Stimulated activated memory B cell treated with anti-CD40 and anti-IgM and Interleukin-4, amounts not matched to agents 10 μg/mL and 1 μg/mL and 100 μg/mL, for 72 hours (primary cell): ENCODE measurements around the gene DLK1.

Source experiments
- ATAC-seq: fragments of 150-1000 bp; cut with Tn5 transposase; 2 replicates; pipeline ENCODE4 v1.10.0; 2021
- H3K27ac Mint-ChIP-seq: one replicate; pipeline ENCODE4 v1.8.0; 2022; ENCODE audit warnings: mild to moderate bottlenecking, mixed read lengths
- H3K27me3 Mint-ChIP-seq: one replicate; pipeline ENCODE4 v1.8.0; 2022; ENCODE audit warnings: mixed read lengths
- H3K36me3 Mint-ChIP-seq: one replicate; pipeline ENCODE4 v1.8.0; 2022; ENCODE audit warnings: mixed read lengths
- H3K4me1 Mint-ChIP-seq: one replicate; pipeline ENCODE4 v1.8.0; 2022; ENCODE audit warnings: mixed read lengths
- H3K4me3 Mint-ChIP-seq: one replicate; pipeline ENCODE4 v1.8.0; 2022; ENCODE audit warnings: mild to moderate bottlenecking, moderate library complexity, mixed read lengths
- H3K9me3 Mint-ChIP-seq: one replicate; pipeline ENCODE4 v1.8.0; 2022; ENCODE audit warnings: mixed read lengths

Gene DLK1

DNA sequence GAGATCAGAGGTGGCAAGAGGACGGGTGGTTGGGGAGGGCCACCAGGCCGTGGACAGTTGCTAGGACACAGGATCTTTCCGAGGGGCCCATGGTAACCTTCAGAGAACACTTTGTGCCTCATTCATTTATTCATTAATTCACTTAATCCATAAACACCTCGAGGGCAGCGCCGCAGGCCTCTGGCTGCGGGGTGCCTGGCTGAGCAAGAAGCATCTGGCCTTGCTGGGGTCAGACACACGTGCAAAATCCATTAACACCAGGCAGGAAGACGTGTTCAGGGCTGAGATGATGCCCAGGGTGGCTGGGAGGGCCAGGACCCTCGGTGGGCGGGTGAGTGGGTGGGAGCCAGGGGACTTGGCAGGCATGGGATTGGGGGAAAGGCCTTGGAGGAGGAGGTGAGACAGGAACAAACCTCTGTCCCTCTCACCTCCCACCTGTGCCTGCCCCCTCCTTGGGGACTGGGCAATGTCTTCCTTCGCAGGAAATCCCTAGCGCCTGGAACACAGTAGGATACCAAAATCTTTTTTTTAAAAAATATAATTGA lies 6.6 kb upstream of the DLK1 start:
- Mint-ChIP-seq H3K36me3 (no peaks in the 10 kb centered on the region), H3K4me3 (no peak overlapping the region), H3K9me3 (peaks cover 7% of the 10 kb centered on the region), H3K27me3 (peaks cover 62% of the 10 kb centered on the region), H3K27ac (no peak overlapping the region), H3K4me1 (peaks cover 5% of the 10 kb centered on the region)
- ATAC-seq, result no peak

DNA sequence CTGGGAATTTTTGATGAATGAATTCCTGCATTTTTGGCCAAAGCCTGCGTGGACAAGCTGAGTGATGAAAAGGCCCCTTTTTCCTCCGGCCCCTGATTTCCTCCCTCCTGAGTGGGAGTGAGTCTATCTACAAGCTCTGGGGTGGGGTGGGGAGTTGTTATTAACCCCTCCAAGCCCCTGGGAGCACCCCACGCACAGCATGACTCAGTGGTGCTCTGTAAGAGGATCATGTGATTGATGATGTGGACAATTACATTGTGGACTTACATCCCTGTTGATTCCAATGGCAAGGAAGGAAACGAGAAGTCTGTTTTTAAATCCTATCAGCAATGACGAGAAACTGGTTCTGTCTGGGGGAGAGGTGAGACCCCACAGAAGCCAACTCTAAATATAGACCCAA lies 5.1 kb upstream of the DLK1 start:
- Mint-ChIP-seq H3K27me3 (peaks cover 65% of the 10 kb centered on the region), H3K36me3 (no peaks in the 10 kb centered on the region), H3K4me3 (no peak overlapping the region), H3K9me3 (peaks cover 4% of the 10 kb centered on the region), H3K4me1 (no peaks in the 10 kb centered on the region), H3K27ac (no peak overlapping the region)
- no peak for ATAC-seq

DNA sequence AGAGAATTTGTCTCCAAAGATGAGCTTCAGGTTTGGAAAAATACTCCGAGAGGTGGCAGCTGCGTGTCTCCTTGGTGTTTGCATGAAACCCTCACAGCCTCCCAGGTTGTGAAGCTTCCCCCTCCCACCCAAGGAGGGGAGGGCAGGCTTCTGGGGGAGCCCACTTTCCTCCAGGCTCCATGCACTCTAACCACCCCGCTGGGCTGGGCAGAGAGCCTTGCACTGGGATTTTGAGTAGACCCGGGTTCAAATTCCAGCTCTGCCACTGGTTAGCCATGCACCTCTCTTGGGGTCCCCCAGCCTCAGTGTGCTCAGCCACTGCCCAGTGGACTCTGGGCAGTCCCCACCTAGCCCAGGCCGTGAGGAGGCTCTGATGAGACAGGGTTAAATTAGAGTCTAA lies 4.3 kb upstream of the DLK1 start:
- no peak for ATAC-seq
- no peak overlapping the region for H3K4me3 Mint-ChIP-seq
- peaks cover 4% of the 10 kb centered on the region for H3K9me3 Mint-ChIP-seq
- H3K27ac Mint-ChIP-seq, result no peak overlapping the region
- no peaks in the 10 kb centered on the region for H3K4me1 Mint-ChIP-seq
- H3K27me3 Mint-ChIP-seq, result peaks cover 67% of the 10 kb centered on the region
- no peaks in the 10 kb centered on the region for H3K36me3 Mint-ChIP-seq

DNA sequence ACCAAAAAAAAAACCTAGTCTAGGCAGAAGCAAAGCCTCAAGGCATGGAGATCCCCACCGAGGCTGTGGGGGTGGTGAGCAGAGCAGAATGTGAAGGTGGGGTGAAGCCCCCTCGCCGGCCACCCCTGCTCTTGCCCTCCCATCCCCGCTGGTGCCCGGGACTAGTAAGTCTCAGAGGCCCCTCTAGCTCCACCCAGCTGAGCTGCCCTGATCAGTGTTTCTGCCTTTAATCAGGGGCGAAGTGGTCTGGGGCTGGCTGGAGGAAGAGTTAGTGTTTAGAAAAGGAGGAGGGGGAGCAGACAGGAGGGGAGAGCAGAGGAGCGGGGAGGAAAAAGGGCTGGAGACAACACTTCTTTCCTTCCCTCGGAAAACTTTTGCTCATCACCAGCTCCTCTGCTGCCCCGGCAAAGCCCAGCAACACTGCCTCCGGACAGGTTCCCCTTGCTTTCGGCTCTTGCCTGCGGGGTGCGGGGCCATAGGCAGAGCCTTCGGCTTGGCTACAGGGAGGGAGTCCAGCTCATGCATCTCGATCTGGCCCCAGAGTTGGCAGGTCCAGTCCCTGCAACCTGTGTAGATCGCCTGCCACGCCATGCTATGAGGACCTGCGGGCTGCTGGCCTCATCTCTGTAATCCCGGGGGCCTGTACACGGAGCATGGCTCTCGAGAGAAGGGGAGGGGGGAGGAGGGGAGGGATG lies 3.4 kb upstream of the DLK1 start:
- no peaks in the 10 kb centered on the region for H3K4me1 Mint-ChIP-seq
- H3K27me3 Mint-ChIP-seq, result peaks cover 67% of the 10 kb centered on the region
- no peak overlapping the region for H3K27ac Mint-ChIP-seq
- H3K36me3 Mint-ChIP-seq, result no peaks in the 10 kb centered on the region
- no peak for ATAC-seq
- peaks cover 4% of the 10 kb centered on the region for H3K9me3 Mint-ChIP-seq
- H3K4me3 Mint-ChIP-seq, result no peak overlapping the region

DNA sequence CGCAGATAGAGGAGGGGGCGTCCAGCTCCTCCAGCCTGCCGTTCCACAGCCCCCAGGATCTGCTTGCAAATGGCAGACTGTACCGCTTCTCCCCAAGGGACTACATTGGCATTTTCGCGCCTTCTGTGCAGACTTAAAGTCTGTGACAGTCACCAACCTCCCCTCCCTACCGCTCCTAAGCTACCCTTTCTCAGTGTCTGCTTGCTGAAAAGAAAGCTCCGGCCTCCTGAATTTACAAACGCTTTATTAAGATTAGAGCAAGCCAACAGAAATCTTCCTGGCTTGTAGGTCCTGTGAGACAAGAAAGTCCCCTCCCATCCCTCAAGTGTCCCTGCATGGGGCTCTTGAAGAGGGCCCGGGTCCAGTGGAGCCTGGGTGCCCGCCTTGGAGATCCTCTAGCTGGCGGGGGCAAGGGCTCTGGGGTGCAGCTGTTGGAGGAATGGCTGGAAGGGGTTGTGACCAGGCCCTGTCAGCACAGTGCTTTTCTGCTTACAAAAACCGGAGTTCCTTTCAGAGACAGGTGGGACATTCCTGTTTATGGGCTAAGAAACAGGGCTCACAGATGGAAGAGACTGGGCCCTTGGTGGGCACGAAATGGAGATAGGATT lies 2.8 kb upstream of the DLK1 start:
- Mint-ChIP-seq H3K27ac (no peak overlapping the region), H3K36me3 (no peaks in the 10 kb centered on the region), H3K4me3 (no peak overlapping the region), H3K27me3 (peaks cover 67% of the 10 kb centered on the region), H3K4me1 (no peaks in the 10 kb centered on the region), H3K9me3 (peaks cover 4% of the 10 kb centered on the region)
- no peak for ATAC-seq

DNA sequence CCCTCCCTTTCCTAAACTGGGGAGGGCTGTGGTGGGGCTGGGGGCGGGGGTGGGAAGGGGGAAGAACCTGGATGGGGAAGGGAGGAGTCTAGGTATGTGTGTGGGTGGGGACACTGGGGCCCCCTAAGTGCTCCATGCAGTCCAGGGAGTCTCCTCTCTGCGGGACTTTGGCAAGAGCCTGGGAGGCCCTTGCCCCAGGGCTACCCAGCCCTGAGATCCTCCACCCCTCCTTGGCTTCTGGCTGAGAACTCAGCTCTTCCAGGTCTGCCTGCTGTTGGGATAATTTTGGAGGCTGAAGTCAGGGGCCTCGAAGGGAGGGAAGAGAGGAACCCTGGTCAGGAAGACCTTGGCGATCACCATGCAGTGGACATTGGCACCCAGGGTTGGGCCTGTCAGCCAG lies 2.2 kb upstream of the DLK1 start:
- H3K4me3 Mint-ChIP-seq, result no peak overlapping the region
- H3K9me3 Mint-ChIP-seq, result peaks cover 4% of the 10 kb centered on the region
- no peaks in the 10 kb centered on the region for H3K36me3 Mint-ChIP-seq
- H3K27ac Mint-ChIP-seq, result no peak overlapping the region
- no peaks in the 10 kb centered on the region for H3K4me1 Mint-ChIP-seq
- H3K27me3 Mint-ChIP-seq, result peaks cover 67% of the 10 kb centered on the region
- no peak for ATAC-seq

DNA sequence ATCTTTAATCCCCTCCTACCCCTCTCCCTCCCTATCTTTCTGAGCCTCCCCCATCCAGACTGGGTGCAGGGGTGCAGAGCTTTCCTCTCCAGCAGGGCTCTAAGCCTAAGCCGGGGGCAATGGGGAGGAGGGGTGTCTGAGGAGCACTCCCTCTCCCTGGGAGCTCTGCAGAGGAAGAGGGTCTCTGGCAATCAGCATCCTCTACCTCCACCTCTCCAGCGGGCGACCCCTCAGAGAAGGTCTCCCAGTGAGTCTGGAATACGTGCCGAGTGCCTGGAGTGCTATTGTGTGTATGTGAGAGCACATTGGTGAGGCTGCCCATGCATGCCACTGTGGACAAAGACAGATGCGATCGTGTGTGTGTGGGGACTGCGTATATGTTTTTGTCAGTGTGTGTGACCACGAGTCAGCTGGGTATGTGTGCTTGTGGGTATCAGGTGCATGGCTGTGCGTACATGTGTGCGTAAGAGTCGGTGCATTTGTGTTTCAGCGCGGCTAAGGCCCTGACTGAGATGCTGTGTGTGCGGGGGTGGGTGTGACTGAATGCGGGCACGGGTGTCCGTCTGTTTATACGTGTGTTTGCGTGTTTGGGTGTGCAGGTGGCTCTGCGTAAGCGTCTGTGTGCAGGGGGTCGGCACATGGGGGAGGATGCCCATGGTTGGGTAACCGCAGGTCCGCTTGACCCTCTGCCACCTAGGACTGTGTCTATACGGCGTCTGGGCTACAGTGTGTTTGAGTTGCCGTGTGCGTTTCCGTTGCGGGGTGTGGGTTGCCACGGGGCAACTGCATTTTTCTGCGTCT lies 905 bp upstream of the DLK1 start:
- Mint-ChIP-seq H3K4me1 (no peaks in the 10 kb centered on the region), H3K36me3 (no peaks in the 10 kb centered on the region), H3K27ac (no peak overlapping the region), H3K4me3 (no peak overlapping the region), H3K27me3 (peaks cover 70% of the 10 kb centered on the region), H3K9me3 (peaks cover 4% of the 10 kb centered on the region)
- ATAC-seq, result no peak

DNA sequence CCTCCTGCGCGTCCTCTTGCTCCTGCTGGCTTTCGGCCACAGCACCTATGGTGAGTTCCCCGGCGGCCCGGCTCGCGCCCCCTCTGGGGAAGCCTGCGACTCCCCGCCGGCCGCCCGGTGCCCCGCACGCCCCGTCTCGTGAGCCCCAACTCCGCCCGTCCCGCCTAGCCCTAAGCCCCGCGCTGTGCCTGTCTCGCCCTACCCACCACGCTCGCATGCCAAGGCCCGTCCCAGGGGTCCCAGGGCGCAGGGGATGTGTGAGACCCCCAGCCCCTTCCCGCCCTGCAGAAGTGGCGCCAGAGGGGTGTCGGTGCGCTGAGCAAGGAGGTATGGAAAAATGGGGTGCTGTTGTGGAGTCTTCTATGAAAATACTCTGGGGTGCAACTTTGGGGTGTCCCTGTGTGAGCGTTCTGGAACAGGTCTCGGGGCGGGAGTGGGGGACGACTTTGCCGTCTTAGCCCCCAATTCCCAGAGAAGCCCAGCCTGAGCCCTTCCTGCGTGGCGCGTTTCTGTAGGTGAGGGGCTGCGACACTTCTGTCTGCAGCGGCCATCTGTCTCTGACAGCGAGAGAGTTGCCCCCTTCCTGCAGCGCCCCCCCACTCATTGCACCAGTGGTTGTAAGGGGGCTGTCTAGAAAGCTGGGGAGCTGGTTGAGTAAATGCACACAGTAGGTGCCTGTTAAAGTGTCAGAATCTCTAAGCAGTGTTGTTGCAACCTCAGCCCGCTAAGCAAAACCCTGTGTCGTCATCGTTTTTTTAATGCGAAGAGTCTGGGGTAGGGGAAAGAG lies 587 bp downstream of the DLK1 start:
- no peaks in the 10 kb centered on the region for H3K36me3 Mint-ChIP-seq
- no peak overlapping the region for H3K27ac Mint-ChIP-seq
- peaks cover 4% of the 10 kb centered on the region for H3K9me3 Mint-ChIP-seq
- H3K4me1 Mint-ChIP-seq, result no peaks in the 10 kb centered on the region
- ATAC-seq, result no peak
- no peak overlapping the region for H3K4me3 Mint-ChIP-seq
- H3K27me3 Mint-ChIP-seq, result peaks cover 70% of the 10 kb centered on the region

DNA sequence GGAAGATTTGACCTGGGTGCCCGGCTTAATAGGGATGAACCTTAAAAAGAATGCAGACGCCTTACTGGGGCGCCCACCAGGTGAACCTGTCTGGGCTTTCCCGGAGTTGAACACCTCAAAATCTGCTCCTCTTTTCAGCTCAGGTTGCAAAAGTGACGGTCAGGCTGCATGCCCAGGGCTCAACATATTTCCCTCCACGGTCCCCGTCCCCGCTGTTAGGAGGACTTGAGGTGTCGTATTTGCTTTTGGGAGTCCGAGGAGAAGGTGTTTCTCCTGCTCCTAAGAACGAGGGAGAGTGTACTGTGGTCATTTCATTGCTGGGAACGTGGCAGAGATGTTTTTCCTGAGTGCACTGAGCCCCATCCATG lies 1.2 kb downstream of the DLK1 start:
- Mint-ChIP-seq H3K27ac (no peak overlapping the region), H3K4me3 (no peak overlapping the region), H3K36me3 (no peaks in the 10 kb centered on the region), H3K4me1 (no peaks in the 10 kb centered on the region), H3K27me3 (peaks cover 70% of the 10 kb centered on the region), H3K9me3 (peaks cover 4% of the 10 kb centered on the region)
- ATAC-seq, result no peak

DNA sequence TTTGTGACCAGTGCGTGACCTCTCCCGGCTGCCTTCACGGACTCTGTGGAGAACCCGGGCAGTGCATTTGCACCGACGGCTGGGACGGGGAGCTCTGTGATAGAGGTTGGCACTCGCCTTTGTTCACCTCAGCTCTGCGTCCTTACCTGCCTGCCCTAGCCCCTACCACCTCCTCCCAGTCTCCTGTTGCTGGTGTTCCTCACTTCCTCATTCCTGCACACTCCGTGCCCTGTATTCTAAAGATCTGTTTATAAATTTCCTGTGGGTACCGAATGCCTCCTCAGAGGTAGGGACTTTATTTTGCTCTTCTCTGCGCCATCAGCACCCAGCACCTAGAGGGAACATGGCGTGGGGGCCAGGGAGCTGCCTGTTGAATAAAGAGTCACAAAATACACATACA lies 2.3 kb downstream of the DLK1 start:
- H3K27me3 Mint-ChIP-seq, result peaks cover 67% of the 10 kb centered on the region
- ATAC-seq, result no peak
- H3K27ac Mint-ChIP-seq, result no peak overlapping the region
- H3K36me3 Mint-ChIP-seq, result no peaks in the 10 kb centered on the region
- H3K4me1 Mint-ChIP-seq, result no peaks in the 10 kb centered on the region
- peaks cover 4% of the 10 kb centered on the region for H3K9me3 Mint-ChIP-seq
- H3K4me3 Mint-ChIP-seq, result no peak overlapping the region

DNA sequence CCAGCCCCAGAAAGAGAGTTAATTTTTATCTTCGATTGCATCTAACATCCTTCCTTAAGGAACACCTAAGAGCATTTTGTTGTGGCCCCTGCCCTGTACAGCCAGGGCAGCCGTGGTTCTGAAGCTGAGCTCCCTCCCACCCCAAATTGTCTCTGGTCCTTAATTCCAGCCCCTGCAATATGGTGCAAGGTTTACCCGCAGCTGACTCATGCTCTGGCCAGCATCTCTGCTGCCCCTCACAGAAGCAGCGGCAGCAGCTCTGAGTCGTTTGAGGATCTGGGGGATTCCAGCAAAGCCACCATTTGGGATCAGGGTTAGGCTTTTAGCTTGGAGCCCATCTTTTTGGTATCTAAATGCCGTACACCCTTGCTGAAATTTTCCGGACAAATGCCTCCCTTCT lies 3.3 kb downstream of the DLK1 start:
- H3K27me3 Mint-ChIP-seq, result peaks cover 57% of the 10 kb centered on the region
- ATAC-seq, result no peak
- H3K4me1 Mint-ChIP-seq, result no peaks in the 10 kb centered on the region
- no peak overlapping the region for H3K27ac Mint-ChIP-seq
- no peaks in the 10 kb centered on the region for H3K36me3 Mint-ChIP-seq
- peaks cover 4% of the 10 kb centered on the region for H3K9me3 Mint-ChIP-seq
- H3K4me3 Mint-ChIP-seq, result no peak overlapping the region

DNA sequence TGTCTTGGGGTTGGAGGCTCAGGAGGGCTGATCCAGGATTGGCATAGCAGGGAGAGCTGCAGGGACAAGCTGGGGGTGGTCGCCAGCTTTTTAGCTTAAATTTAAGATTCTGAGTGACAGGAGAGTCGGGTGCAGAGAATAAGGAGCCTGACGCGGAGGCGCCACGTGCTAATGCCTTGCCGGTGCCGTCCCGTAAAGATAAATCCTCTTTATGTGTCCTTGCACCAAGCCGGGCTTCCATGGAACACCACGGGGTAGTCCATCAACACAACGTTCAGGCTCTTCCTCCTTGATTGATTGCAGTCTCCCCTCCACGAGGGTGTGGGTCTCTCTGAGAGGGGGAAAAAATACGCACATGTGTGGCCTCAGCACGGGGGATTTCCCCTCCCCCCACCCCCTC lies 3.9 kb downstream of the DLK1 start:
- Mint-ChIP-seq H3K4me1 (no peaks in the 10 kb centered on the region), H3K27me3 (peaks cover 51% of the 10 kb centered on the region), H3K27ac (no peak overlapping the region), H3K4me3 (no peak overlapping the region), H3K36me3 (no peaks in the 10 kb centered on the region), H3K9me3 (peaks cover 4% of the 10 kb centered on the region)
- ATAC-seq, result no peak

DNA sequence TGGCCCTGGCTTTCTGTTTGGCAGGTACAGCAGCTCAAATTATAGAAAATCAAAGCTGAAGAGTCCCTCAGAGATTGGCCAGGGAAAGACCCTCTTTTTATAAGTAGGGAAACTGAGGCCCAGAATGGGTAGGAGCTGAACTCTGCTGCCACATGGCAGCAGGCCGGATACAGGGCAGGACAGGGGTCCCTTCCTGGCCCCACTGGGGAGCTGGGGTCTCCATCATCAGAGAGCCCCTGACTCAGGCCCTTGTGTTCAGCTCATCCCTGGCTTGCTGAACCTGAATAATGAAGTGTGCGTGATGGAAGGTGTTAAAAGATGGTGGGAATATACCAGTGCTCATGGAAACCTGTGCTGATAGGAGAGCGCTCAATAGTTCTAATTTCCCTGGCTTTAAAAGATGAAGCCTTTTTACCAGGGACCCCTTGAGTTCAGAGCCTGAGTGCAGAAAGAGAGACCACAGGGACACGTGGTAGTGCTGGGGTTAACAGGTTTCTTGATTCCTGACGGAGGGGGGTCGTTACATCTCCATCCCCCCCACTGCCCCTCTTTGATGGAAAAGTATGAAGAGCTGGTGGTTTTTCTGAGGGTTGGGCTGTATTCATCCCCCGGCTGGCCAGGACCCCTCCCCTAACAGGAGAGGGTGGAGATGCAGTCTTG lies 4.4 kb downstream of the DLK1 start:
- Mint-ChIP-seq H3K4me3 (no peak overlapping the region), H3K9me3 (no peaks in the 10 kb centered on the region), H3K27ac (no peak overlapping the region), H3K27me3 (peaks cover 46% of the 10 kb centered on the region), H3K36me3 (no peaks in the 10 kb centered on the region), H3K4me1 (no peaks in the 10 kb centered on the region)
- ATAC-seq, result no peak

DNA sequence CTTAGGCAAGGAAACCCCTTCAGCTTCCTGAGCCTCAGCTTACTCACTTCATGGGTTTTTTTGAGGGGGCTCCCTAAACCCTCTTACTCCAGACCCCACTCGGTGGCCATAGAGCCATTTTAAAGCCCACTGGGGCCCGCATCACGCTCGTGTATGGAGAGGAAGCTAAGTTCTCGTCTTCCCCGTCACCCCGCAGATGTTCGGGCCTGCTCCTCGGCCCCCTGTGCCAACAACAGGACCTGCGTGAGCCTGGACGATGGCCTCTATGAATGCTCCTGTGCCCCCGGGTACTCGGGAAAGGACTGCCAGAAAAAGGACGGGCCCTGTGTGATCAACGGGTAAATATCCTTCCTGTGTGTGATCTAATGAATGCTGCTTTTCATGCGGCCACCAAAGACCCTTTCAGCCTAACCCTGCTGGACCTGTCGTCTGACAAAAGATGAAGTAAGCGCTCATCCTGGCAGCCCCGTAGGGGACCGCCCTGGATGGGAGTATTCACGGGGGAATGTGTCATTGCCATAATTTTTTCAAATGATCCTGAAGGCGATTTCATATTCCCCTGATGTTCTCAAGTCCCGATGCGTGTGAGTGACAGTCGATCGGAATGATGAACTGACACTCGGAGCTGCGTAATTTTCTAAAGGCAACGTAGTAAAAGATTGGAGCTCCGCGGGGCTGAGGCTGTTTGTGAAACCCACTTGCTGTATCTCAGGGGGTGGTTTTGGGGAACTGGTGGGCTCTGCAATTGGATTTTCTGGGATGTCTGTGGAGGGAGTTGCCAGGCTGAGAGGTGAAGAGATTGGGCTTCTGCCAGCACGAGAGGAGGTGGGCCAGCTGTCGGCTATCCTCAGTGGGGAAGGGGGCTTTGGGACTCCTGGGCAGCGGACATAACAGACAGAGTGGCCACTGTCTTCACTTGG lies 5.4 kb downstream of the DLK1 start:
- Mint-ChIP-seq H3K4me3 (no peak overlapping the region), H3K9me3 (no peaks in the 10 kb centered on the region), H3K27ac (no peak overlapping the region), H3K36me3 (no peaks in the 10 kb centered on the region), H3K27me3 (peaks cover 36% of the 10 kb centered on the region), H3K4me1 (no peaks in the 10 kb centered on the region)
- ATAC-seq, result no peak
